ENCODE results near the gene SKI.

The SKI gene

GRCh38 chr1:2345297-2346075, 117.4 kb downstream of the SKI start:
- in situ Hi-C loops (cut with MboI; ENCODE audit: low sequenced_read_pairs), result no loop called here

GRCh38 chr1:2346691-2347408, 118.7 kb downstream of the SKI start:
- in situ Hi-C loops (cut with MboI; ENCODE audit: low sequenced_read_pairs), result no loop called here

GRCh38 chr1:2347409-2347785, 119.3 kb downstream of the SKI start:
- in situ Hi-C loops (cut with MboI; ENCODE audit: low sequenced_read_pairs), result no loop called here

- in situ Hi-C loops (cut with MboI; ENCODE audit: low sequenced_read_pairs), result no loop called here
These were observed 119.8 kb downstream of the SKI start for GRCh38 chr1:2347896-2348295.

GRCh38 chr1:2348346-2349325, 120.5 kb downstream of the SKI start:
- in situ Hi-C loops (cut with MboI; ENCODE audit: low sequenced_read_pairs), result no loop called here

GRCh38 chr1:2349806-2350205, 121.7 kb downstream of the SKI start:
- in situ Hi-C loops (cut with MboI; ENCODE audit: low sequenced_read_pairs), result no loop called here

- in situ Hi-C loops (cut with MboI; ENCODE audit: low sequenced_read_pairs), result no loop called here
These were observed 122.4 kb downstream of the SKI start for GRCh38 chr1:2350501-2350900.

- in situ Hi-C loops (cut with MboI; ENCODE audit: low sequenced_read_pairs), result no loop called here
These were observed 123.0 kb downstream of the SKI start for GRCh38 chr1:2350911-2351655.

- in situ Hi-C loops (cut with MboI; ENCODE audit: low sequenced_read_pairs), result no loop called here
These were observed 123.6 kb downstream of the SKI start for GRCh38 chr1:2351723-2352122.

GRCh38 chr1:2352341-2352896, 124.3 kb downstream of the SKI start:
- in situ Hi-C loops (cut with MboI; ENCODE audit: low sequenced_read_pairs), result no loop called here

- in situ Hi-C loops (cut with MboI; ENCODE audit: low sequenced_read_pairs), result no loop called here
These were observed 124.9 kb downstream of the SKI start for GRCh38 chr1:2352897-2353550.

- in situ Hi-C loops (cut with MboI; ENCODE audit: low sequenced_read_pairs), result no loop called here
These were observed 125.7 kb downstream of the SKI start for GRCh38 chr1:2353551-2354438.

- in situ Hi-C loops (cut with MboI; ENCODE audit: low sequenced_read_pairs), result no loop called here
These were observed 126.6 kb downstream of the SKI start for GRCh38 chr1:2354511-2355372.

- in situ Hi-C loops (cut with MboI; ENCODE audit: low sequenced_read_pairs), result no loop called here
These were observed 127.5 kb downstream of the SKI start for GRCh38 chr1:2355373-2356261.

- in situ Hi-C loops (cut with MboI; ENCODE audit: low sequenced_read_pairs), result no loop called here
These were observed 128.3 kb downstream of the SKI start for GRCh38 chr1:2356401-2356800.

GRCh38 chr1:2356911-2357845, 129.1 kb downstream of the SKI start:
- in situ Hi-C loops (cut with MboI; ENCODE audit: low sequenced_read_pairs), result no loop called here
